Ishikawa (cell line): Measurements from ENCODE around the gene LINGO1.

Experiments used
- CREB1 ChIP-seq: IDR thresholded peaks from 2 replicates; pipeline ENCODE4 v1.6.1; 2012; ENCODE audit warnings: low read depth
- EP300 ChIP-seq: IDR thresholded peaks from 2 replicates; pipeline ENCODE4 v1.6.1; 2012; ENCODE audit warnings: borderline replicate concordance
- FOXM1 ChIP-seq: IDR thresholded peaks from 2 replicates; pipeline ENCODE4 v1.6.1; 2012; ENCODE audit warnings: low read depth, borderline replicate concordance
- RAD21 ChIP-seq: IDR thresholded peaks from 2 replicates; pipeline ENCODE4 v1.6.1; 2012; ENCODE audit warnings: low read depth
- REST ChIP-seq: IDR thresholded peaks from 2 replicates; pipeline ENCODE4 v1.6.1; 2012; ENCODE audit warnings: low read depth, mild to moderate bottlenecking
- USF1 ChIP-seq: IDR thresholded peaks from 2 replicates; pipeline ENCODE4 v1.6.1; 2012

GRCh38 chr15:77642793-77643430 lies 10.2 kb upstream of the LINGO1 start:
- TF ChIP-seq CREB1 (no peak), REST (no peak), EP300 (no peak), RAD21 (no peak), FOXM1 (no peak), USF1 (no peak)
